Subcutaneous adipose tissue (tissue), 4 donors: ENCODE data around the gene H2BK1. TPM values are rescaled to one million over a fixed set of nuclear protein-coding genes. Genes with fewer than 3 reads are reported as not detected.

Experiments used
- total RNA-seq, 4 donors: library from RNA; depleted of rRNA; stranded (reverse); fragments of >200 nt; gene quantifications; one replicate each; pipeline ENCODE4 v1.1.0, GENCODE V29; 2016
- TF ChIP-seq, protein P1 (sequence below): fragments of 450-650 bp; IDR thresholded peaks from one replicate; pipeline ENCODE4 v1.5.1; 2016; ENCODE audit warnings: low read depth, mild to moderate bottlenecking, control low read depth, antibody characterized with exemption, moderate library complexity

Gene H2BK1
- total RNA-seq, 4 donors from 2014 or later, result not detected

DNA sequence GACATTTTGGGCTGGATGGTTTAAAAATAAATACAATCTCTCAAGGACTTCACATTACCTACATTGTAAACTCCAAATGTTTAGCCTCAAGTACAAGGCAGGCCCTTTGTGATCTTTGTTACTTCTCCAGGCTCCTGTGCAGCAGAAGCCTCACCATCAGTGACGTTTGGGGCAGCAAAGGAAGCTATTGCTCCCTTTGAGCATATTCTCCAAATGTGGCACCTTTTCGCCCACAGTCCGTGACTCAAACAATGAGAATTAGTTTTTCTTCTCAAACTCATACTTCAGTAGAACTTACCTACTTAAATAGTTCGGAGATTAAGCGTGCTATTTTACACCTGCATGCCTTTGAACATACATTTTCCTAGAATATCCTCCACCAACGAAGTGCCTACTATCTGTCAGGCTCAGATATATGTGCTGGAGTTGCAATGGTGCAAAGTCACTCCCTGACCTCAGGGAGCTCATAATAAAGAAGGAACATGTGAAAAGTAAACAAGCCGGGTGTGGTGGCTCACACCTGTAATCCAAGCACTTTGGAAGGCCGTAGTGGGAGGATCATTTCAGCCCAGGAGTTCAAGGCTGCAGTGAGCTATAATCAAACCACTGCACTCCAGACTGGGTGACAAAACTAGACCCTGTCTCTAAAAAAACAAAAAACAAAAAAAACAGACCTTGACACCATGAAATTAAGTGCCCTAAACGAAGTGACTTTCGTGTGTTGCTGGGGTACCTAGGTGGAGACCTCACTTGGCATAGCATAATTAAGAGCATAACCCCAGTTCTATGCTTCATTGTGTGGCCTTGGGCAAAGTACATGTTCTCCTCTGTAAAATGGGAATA lies 18.0 kb upstream of the H2BK1 start:
- TF ChIP-seq, protein P1, sequence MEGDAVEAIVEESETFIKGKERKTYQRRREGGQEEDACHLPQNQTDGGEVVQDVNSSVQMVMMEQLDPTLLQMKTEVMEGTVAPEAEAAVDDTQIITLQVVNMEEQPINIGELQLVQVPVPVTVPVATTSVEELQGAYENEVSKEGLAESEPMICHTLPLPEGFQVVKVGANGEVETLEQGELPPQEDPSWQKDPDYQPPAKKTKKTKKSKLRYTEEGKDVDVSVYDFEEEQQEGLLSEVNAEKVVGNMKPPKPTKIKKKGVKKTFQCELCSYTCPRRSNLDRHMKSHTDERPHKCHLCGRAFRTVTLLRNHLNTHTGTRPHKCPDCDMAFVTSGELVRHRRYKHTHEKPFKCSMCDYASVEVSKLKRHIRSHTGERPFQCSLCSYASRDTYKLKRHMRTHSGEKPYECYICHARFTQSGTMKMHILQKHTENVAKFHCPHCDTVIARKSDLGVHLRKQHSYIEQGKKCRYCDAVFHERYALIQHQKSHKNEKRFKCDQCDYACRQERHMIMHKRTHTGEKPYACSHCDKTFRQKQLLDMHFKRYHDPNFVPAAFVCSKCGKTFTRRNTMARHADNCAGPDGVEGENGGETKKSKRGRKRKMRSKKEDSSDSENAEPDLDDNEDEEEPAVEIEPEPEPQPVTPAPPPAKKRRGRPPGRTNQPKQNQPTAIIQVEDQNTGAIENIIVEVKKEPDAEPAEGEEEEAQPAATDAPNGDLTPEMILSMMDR, result no peak

DNA sequence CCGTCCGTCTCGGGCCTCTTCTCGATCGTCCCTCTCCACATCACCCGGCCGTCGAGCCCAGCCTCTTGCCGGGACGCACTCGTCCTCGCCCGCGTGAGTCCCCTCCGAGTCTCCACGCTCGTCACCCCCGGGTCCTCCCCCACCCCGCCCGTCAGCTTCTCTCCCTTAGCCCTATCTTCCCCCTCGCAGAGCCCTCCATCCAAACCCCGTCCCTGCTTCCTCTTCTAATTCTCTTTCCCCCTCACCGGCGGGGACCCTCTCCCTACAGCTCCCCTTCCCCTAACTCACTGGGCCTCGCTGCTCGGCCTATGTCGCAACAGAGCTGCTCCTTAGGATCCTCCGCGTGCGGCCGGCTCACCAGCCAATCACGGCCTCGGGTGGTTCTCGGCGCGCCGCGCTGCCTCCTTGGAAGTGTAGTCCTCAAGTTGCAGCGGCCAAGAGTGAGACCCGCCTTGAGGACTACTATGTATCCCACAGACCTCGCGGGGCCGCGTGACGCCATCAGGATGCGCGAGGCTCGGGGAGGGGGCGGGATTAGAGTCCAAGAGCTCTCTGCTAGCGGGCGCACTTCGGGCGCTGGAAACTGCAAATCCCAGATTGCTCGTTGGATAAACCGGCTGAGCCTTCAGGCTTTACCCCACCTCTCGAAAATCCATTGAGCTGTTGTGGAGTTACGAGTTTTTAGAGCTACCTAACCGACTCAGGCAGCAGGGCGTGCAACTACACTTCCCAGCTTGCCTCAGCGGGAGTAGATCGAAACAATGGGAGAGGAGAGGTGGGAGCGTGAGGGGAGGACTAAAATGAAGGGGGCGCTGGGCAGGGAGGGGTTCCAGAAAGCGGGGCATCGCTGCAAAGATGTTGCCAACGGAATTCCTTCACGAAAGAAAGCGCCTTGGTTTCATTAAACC lies 16.8 kb upstream of the H2BK1 start, which contains the start of gene ABCF2:
ABCF2 (minus strand) TSS at position 331 of the 908 bp plus-strand sequence. CDS start 747 bp downstream, outside the sequence.
- TF ChIP-seq, protein P1, result no peak

- TF ChIP-seq, protein P1, result no peak
Observed at GRCh38 chr7:151226560-151226874, 16.2 kb upstream of the H2BK1 start.

DNA sequence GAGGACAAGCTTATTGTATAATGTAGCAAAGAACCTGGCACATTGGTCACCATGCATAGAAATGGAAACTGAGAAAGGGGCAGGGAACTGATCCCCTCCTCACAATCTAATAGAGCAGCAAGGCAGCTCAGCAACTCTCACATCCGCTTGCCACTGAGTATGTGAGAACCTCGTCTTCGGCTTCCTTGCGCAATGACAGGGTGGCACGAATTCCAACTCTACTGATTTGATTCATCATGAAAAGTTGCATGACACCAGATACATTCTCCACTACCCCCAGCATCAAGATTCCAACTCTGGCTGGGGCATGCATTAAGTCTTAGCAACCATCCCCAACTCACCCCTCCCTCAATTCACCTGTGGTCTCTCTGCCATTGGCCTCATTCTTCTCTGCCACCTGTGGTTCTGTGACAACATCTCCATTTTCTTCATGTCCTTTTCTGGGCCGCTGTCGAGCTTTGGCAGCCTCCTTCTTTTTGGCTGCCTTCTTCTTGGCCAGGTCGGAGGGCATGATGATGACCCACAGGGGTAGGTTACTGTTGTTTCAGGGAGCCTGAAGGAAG lies 15.7 kb upstream of the H2BK1 start:
- TF ChIP-seq, protein P1, result no peak

DNA sequence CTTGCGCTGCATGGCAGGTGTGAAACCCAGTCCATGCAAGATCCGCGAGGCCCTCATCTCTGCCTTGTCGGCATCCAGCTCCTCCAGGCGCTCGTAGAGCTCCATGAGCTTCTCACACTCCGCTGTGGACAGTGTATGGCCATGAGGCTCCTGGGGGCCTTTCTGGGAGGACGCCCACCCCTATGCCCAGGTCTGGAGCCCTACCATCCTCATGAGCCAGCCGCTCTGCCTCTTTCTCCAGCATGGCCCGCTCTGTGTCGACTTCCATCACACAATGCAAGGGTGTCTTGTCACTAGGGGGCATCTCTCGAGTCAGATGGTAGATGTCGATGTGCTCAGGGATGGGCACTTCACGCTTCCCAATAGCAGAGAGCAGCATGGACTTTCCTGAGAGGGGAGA lies 13.4 kb upstream of the H2BK1 start:
- TF ChIP-seq, protein P1, result no peak

- TF ChIP-seq, protein P1, result no peak
Observed at GRCh38 chr7:151218170-151218569, 7.9 kb upstream of the H2BK1 start.

- TF ChIP-seq, protein P1, result no peak
Observed at GRCh38 chr7:151215396-151215795, 5.1 kb upstream of the H2BK1 start.
